SK-N-MC (cell line): Measurements from ENCODE around the gene FANCF.

Experiments used
- EZH2 ChIP-seq: fragments of 200-600 bp; sonication (generic); IDR thresholded peaks from one replicate; pipeline ENCODE4 v1.6.1; 2017; ENCODE audit warnings: antibody characterized with exemption
- FOXP2 ChIP-seq: optimal IDR thresholded peaks from 2 replicates; pipeline ENCODE3; 2011; ENCODE audit warnings: mild to moderate bottlenecking, moderate library complexity; ENCODE audit not compliant: insufficient read depth; ENCODE audit errors: extremely low read length, control extremely low read depth
- POLR2AphosphoS5 ChIP-seq: IDR thresholded peaks from 2 replicates; pipeline ENCODE4 v1.6.1; 2012; ENCODE audit warnings: mild to moderate bottlenecking, low read depth, low read length, borderline replicate concordance

GRCh38 chr11:22657101-22657694, 31.6 kb upstream of the FANCF start:
- TF ChIP-seq POLR2AphosphoS5 (no peak), EZH2 (no peak), FOXP2 (no peak)
